Tibial artery (tissue), 4 donors: ENCODE measurements around the gene KANSL1L.

Source experiments
- DNase-seq, 2 donors: peaks; one replicate each; pipeline ENCODE4 v3.0.0-alpha.2; 2019
- H3K27ac ChIP-seq, 2 donors: fragments of 200-600 bp; sonication (generic) in 1 of 2; 1 replicate in 1 of 2; 2 replicates in 1 of 2; pipeline ENCODE4 v1.5.1; 2018 to 2019; ENCODE audit warnings: mild to moderate bottlenecking in 1 of 2
- H3K27me3 ChIP-seq, 2 donors: fragments of 200-600 bp; sonication (generic) in 1 of 2; one replicate each; pipeline versions ENCODE4 v1.5.1 to v1.6.0; 2016 to 2019
- H3K36me3 ChIP-seq, 3 donors: fragments of 200-600 bp; sonication (generic) in 2 of 3; one replicate each; pipeline ENCODE4 v1.5.1; 2016 to 2019; ENCODE audit warnings: mild to moderate bottlenecking in 2 of 3
- H3K4me1 ChIP-seq, 4 donors: fragments of 200-600 bp; sonication (generic) in 2 of 4; 1 replicate in 3 of 4; 2 replicates in 1 of 4; pipeline ENCODE4 v1.5.1; 2016 to 2019
- H3K4me3 ChIP-seq, 2 donors: fragments of 200-600 bp; sonication (generic) in 1 of 2; 1 replicate in 1 of 2; 2 replicates in 1 of 2; pipeline ENCODE4 v1.5.1; 2018 to 2019; ENCODE audit warnings: mild to moderate bottlenecking in 2 of 2
- H3K9me3 ChIP-seq, 3 donors: fragments of 200-600 bp; sonication (generic) in 1 of 3; one replicate each; pipeline ENCODE4 v1.5.1; 2016 to 2019
- intact Hi-C: fragments of 100-400 bp; cut with DNase I; formaldehyde crosslinking; loops from one replicate; pipeline ENCODE4 v1.15.0; 2023; ENCODE audit warnings: low total_unique reads
- TF ChIP-seq, protein P1 (sequence below), 2 experiments: fragments of 200-600 bp in 1 of 2; fragments of 450-650 bp in 1 of 2; IDR thresholded peaks; one replicate each; pipeline ENCODE4 v1.5.1; 2017 to 2019; ENCODE audit warnings: antibody characterized with exemption in 2 of 2, mild to moderate bottlenecking in 1 of 2, moderate library complexity in 1 of 2

The KANSL1L gene

DNA sequence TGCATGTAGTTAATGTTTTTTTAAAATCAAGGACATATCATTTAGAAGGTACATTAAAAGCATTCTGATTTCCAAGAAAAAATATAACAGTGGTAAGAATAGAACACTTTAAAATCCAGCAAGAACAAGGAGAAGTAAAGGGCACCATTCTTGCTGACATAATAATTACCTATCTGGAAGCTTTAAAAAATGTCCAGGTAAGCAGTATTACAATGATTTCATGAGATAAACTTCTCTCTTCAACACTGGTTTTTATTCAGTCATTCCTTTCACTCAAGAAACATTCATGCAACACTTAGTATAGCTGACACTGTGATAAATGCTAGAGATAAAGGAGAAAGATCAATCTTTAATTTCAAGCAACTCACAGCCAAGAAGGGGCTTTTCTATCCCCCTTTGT, 2.9 kb upstream of the KANSL1L start:
- Histone ChIP-seq H3K4me1 (peaks cover 0 to 11% (median 4%) of the 10 kb centered on the region in 4 donors), H3K27ac (no peak overlapping the region), H3K36me3 (peaks cover 4 to 8% (median 8%) of the 10 kb centered on the region in 3 donors), H3K9me3 (no peaks in the 10 kb centered on the region), H3K4me3 (no peak overlapping the region), H3K27me3 (no peaks in the 10 kb centered on the region)
- DNase-seq: no peak
- TF ChIP-seq, protein P1, sequence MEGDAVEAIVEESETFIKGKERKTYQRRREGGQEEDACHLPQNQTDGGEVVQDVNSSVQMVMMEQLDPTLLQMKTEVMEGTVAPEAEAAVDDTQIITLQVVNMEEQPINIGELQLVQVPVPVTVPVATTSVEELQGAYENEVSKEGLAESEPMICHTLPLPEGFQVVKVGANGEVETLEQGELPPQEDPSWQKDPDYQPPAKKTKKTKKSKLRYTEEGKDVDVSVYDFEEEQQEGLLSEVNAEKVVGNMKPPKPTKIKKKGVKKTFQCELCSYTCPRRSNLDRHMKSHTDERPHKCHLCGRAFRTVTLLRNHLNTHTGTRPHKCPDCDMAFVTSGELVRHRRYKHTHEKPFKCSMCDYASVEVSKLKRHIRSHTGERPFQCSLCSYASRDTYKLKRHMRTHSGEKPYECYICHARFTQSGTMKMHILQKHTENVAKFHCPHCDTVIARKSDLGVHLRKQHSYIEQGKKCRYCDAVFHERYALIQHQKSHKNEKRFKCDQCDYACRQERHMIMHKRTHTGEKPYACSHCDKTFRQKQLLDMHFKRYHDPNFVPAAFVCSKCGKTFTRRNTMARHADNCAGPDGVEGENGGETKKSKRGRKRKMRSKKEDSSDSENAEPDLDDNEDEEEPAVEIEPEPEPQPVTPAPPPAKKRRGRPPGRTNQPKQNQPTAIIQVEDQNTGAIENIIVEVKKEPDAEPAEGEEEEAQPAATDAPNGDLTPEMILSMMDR (IDR thresholded peaks at IDR 0.05): no peak
- intact Hi-C loops: loop anchor here (5.0 kb wide), 1 partner anchor 48 kb away; no protein-coding TSS in a partner anchor

DNA sequence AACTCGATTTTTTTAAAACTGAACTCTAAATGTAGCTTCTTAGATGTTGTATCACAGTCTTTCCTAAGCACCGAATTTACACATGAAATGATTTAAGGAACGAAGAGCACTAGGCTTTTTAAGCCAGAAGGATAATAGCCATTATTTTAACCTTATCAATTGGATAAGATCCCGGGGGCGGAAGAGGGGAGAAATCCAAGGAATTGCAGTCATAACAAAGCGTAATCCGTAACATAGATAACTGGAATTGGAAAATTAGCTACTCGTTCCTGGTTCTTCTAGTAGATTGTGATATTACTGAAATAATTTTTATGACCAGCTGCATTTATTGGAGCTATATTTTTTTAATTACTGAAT, 988 bp upstream of the KANSL1L start:
- intact Hi-C loops: loop anchor here (2.0 to 5.0 kb wide), 2 partner anchors 13 to 50 kb away; no protein-coding TSS in a partner anchor
- H3K4me3 ChIP-seq: peak overlapping the region; percentile 87 to 88
- H3K36me3 ChIP-seq: peaks cover 0 to 3% (median 3%) of the 10 kb centered on the region in 3 donors
- TF ChIP-seq, protein P1 (IDR thresholded peaks at IDR 0.05): no peak
- H3K27ac ChIP-seq: peak overlapping the region; percentile 99 to 100
- H3K9me3 ChIP-seq: no peaks in the 10 kb centered on the region
- peaks cover 0 to 30% (median 14%) of the 10 kb centered on the region in 4 donors for H3K4me1 ChIP-seq
- H3K27me3 ChIP-seq: no peaks in the 10 kb centered on the region
- DNase-seq: no peak

DNA sequence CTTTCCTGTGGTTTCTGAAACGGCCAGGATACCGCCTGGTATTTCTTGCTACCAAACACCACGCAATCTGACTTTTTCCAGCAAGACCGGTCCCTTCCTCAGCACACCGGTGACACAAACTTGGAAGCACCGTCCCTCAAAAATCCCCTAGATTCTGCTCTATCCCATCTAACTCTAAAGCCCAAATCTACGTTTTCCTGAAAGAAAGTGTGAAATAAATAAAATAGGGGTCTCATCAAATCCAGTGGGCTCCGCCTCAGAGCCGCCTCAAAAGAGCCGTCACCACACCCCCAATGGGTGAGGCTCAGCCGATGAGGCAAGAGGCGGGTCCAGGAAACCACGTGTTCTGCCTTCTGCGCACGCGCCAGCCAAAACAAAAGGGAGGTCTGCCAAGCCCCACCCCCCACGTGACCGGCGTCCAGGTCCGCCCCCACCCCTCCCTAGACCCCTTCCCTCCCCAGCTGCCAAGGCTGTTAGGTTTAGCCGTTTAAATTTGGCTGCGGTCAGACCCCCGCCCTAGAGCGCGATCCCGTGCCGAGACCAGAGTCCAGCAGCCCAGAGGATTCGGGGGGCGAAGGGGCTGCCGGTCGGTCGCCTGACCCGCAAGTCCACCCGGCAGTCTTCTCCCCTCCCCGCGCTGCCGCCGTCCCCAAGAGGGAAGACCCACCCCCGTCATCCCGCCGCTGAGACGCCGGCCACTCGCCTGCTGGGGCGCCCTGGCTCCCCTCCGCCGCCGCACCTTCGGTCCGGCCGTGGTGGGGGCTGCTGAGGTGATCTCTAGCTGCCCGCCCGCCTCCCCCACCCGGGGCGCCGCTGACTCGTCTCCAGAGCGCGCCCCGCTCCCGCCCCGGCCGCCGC, 534 bp downstream of the KANSL1L start:
- intact Hi-C loops: loop anchor here (5.0 kb wide), 1 partner anchor 52 kb away; no protein-coding TSS in a partner anchor
- DNase-seq: peak; percentile 93 to 98
- Histone ChIP-seq H3K4me3 (peak overlapping the region; percentile 87 to 88), H3K36me3 (no peaks in the 10 kb centered on the region), H3K4me1 (peaks cover 0 to 45% (median 18%) of the 10 kb centered on the region in 4 donors), H3K27ac (peak overlapping the region; percentile 99 to 100), H3K27me3 (no peaks in the 10 kb centered on the region), H3K9me3 (no peaks in the 10 kb centered on the region)
- TF ChIP-seq, protein P1 (IDR thresholded peaks at IDR 0.05): peak in 1 of 2 experiments; percentile 5

DNA sequence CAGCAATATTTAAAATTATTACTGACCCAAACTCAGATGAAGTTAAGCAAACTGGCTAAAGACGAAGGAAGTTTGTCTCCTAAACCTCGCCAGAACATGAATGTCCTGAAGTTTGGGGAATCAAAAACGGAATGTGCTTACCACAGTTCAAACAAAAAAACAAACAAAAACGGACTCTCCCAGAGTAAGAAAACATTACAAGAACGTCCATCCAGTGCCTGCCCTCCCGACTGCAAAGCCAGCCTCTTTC, 1.1 kb downstream of the KANSL1L start:
- no peaks in the 10 kb centered on the region for H3K9me3 ChIP-seq
- DNase-seq: no peak
- TF ChIP-seq, protein P1 (IDR thresholded peaks at IDR 0.05): no peak
- H3K36me3 ChIP-seq: no peaks in the 10 kb centered on the region
- peak overlapping the region; percentile 87 to 88 for H3K4me3 ChIP-seq
- intact Hi-C loops: loop anchor here (5.0 kb wide), 1 partner anchor 52 kb away; no protein-coding TSS in a partner anchor
- H3K27ac ChIP-seq: peak overlapping the region; percentile 99 to 100
- H3K4me1 ChIP-seq: peaks cover 0 to 51% (median 18%) of the 10 kb centered on the region in 4 donors
- no peaks in the 10 kb centered on the region for H3K27me3 ChIP-seq

DNA sequence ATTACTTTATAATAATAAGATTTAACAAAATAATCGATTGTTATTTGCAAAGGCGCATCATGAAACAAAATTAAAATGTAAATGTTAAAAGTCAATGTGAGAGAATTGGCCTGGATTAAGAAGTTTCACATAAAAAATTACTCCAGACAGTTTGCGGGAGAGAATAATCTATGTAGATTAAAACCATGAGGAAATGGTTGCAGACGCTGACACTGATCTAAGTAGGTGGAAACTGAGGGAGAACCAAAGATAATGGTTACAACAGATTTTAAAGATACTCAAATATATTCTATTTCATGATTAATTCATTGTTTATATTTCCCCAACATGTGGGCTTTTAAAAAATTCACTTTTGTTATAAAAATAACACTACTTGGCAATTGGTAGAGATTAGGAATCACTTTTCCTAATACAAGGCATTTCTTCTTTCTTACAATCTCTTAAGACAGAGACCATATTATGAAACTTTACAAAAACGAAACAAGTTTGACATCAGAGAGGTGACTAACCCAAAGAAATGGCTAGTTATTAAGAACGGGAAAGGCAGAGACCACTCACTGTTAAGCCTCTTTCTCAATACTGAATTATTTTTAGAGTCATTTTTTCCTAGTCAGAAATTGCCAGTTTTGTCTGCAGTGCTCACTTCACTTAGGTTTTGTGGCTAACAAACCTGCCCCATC, 1.6 kb downstream of the KANSL1L start:
- Histone ChIP-seq H3K27me3 (no peaks in the 10 kb centered on the region), H3K4me3 (peak overlapping the region; percentile 87 to 88), H3K9me3 (no peaks in the 10 kb centered on the region), H3K27ac (peak overlapping the region; percentile 99 to 100), H3K4me1 (peaks cover 0 to 56% (median 18%) of the 10 kb centered on the region in 4 donors), H3K36me3 (no peaks in the 10 kb centered on the region)
- TF ChIP-seq, protein P1 (IDR thresholded peaks at IDR 0.05): no peak
- intact Hi-C loops: loop anchor here (5.0 kb wide), 1 partner anchor 53 kb away; no protein-coding TSS in a partner anchor
- no peak for DNase-seq
